Panc1 (cell line): ENCODE results near the gene PPP1R1A. TPM values are rescaled to one million over a fixed set of nuclear protein-coding genes. Genes with fewer than 3 reads are reported as not detected.

ENCODE experiments used
- ATAC-seq: fragments of 200-7000 bp; cut with Tn5 transposase; 2 replicates; pipeline ENCODE4 v1.9.1; 2020; ENCODE audit warnings: mild to moderate bottlenecking, moderate library complexity
- BruUV-seq: library from RNA; stranded (reverse); fragments of 400-500 nt; replicated peaks from 2 replicates; lab custom pipeline; 2021; lab: Mats Ljungman, UMichigan
- CTCF ChIA-PET: fragments of 300-600 bp; sonication (Branson Sonifier 250); formaldehyde crosslinking; loops from one replicate; lab custom pipeline; 2022; ENCODE audit warnings: antibody characterized with exemption; lab: Charles Lee
- POLR2A ChIA-PET: fragments of 300-600 bp; sonication (Branson Sonifier 250); formaldehyde crosslinking; loops from one replicate; lab custom pipeline; 2022; ENCODE audit warnings: antibody characterized with exemption; lab: Charles Lee
- DNase-seq: peaks from one replicate; pipeline ENCODE4 v3.0.0-alpha.2; 2010; ENCODE audit warnings: low read depth, low spot score
- H3K27ac ChIP-seq: 2 replicates; pipeline ENCODE4 v1.5.1; 2011; ENCODE audit warnings: mild to moderate bottlenecking, low read length, inconsistent platforms
- H3K27me3 ChIP-seq: fragments of 200-500 bp; sonication (Bioruptor generic); 2 replicates; pipeline ENCODE4 v1.6.0; 2014; ENCODE audit warnings: low read length, inconsistent platforms; ENCODE audit not compliant: control insufficient read depth, insufficient read depth
- H3K36me3 ChIP-seq: fragments of 200-500 bp; sonication (Bioruptor generic); 2 replicates; pipeline ENCODE4 v1.5.1; 2014; ENCODE audit warnings: inconsistent platforms, mild to moderate bottlenecking, low read length, moderate library complexity; ENCODE audit not compliant: control insufficient read depth, insufficient read depth
- H3K4me1 ChIP-seq: 2 replicates; pipeline ENCODE4 v1.5.1; 2011; ENCODE audit warnings: inconsistent platforms, mild to moderate bottlenecking, low read length, moderate library complexity; ENCODE audit not compliant: control insufficient read depth, insufficient read depth
- H3K4me3 ChIP-seq, 2 experiments: 2 replicates each; pipeline ENCODE4 v1.5.1; 2011 to 2012; ENCODE audit warnings: low read depth in 2 of 2, low read length in 2 of 2, mild to moderate bottlenecking in 2 of 2, inconsistent platforms in 1 of 2, moderate library complexity in 1 of 2
- H3K9me3 ChIP-seq: fragments of 200-500 bp; sonication (Bioruptor generic); 2 replicates; pipeline ENCODE4 v1.5.1; 2014; ENCODE audit warnings: low read depth, mild to moderate bottlenecking, inconsistent platforms, low read length, moderate library complexity; ENCODE audit not compliant: control insufficient read depth, insufficient read depth
- CTCF ChIP-seq: fragments of 450-650 bp; IDR thresholded peaks from 2 replicates; pipeline ENCODE4 v1.5.1; 2017; ENCODE audit warnings: mild to moderate bottlenecking
- POLR2AphosphoS5 ChIP-seq: IDR thresholded peaks from 2 replicates; pipeline ENCODE4 v1.6.1; 2012; ENCODE audit warnings: mild to moderate bottlenecking, low read depth, low read length, moderate library complexity
- REST ChIP-seq, 2 experiments: IDR thresholded peaks; 2 replicates each; pipeline ENCODE4 v1.6.1; 2011 to 2012; ENCODE audit warnings: low read depth in 2 of 2, control low read depth in 1 of 2, low read length in 1 of 2, mild to moderate bottlenecking in 1 of 2, moderate library complexity in 1 of 2; ENCODE audit not compliant: insufficient read depth in 1 of 2
- SIN3A ChIP-seq: IDR thresholded peaks from 2 replicates; pipeline ENCODE4 v1.6.1; 2012; ENCODE audit warnings: low read depth, mild to moderate bottlenecking, low read length, moderate library complexity, borderline replicate concordance; ENCODE audit not compliant: insufficient read depth
- TCF7L2 ChIP-seq: IDR thresholded peaks from 2 replicates; pipeline ENCODE4 v1.6.1; 2011; ENCODE audit warnings: mild to moderate bottlenecking, low read depth, low read length, inconsistent platforms
- in situ Hi-C: cut with HindIII; loops from 2 replicates; pipeline ENCODE4 v1.10.0; 2016; ENCODE audit warnings: low sequenced_read_pairs, low pct_unique_long_range_greater_than_20kb
- intact Hi-C: fragments of 100-400 bp; cut with micrococcal nuclease; formaldehyde crosslinking; loops from one replicate; pipeline ENCODE4 v1.10.0; 2022; ENCODE audit not compliant: unreplicated experiment
- total RNA-seq: library from RNA; stranded (reverse); gene quantifications from one replicate; pipeline ENCODE4 v1.2.1, GENCODE V29; 2021; ENCODE audit not compliant: unreplicated experiment

Gene PPP1R1A
- total RNA-seq, 1 experiment from 2014 or later: 0.23 TPM

- no peaks in the 10 kb centered on the region for H3K4me1 ChIP-seq
- no peak overlapping the region for H3K4me3 ChIP-seq
- intact Hi-C loops: no loop called here
- no peak for DNase-seq
- H3K27me3 ChIP-seq: peaks cover 12% of the 10 kb centered on the region
- BruUV-seq: no TSS peak
- POLR2A ChIA-PET: no interaction called here
- TF ChIP-seq REST (IDR thresholded peaks at IDR 0.05; ENCODE audit: insufficient read depth in 1 of 2, low read depth in 2 of 2, low read length in 1 of 2): no peak
- no peak for TF ChIP-seq CTCF
- TF ChIP-seq TCF7L2: no peak
- no peak for TF ChIP-seq SIN3A
- TF ChIP-seq POLR2AphosphoS5: no peak
- H3K36me3 ChIP-seq: no peaks in the 10 kb centered on the region
- in situ Hi-C loops: no loop called here
- ATAC-seq: no peak
- no peak overlapping the region for H3K27ac ChIP-seq
- H3K9me3 ChIP-seq: no peaks in the 10 kb centered on the region
- CTCF ChIA-PET: no interaction called here
Observed at GRCh38 chr12:54543526-54543925, 44.9 kb downstream of the PPP1R1A start.

GRCh38 chr12:54541751-54542290 lies 46.6 kb downstream of the PPP1R1A start:
- ChIA-PET POLR2A (no interaction called here), CTCF (no interaction called here)
- intact Hi-C loops: no loop called here
- Histone ChIP-seq H3K9me3 (no peaks in the 10 kb centered on the region), H3K36me3 (no peaks in the 10 kb centered on the region), H3K4me3 (no peak overlapping the region), H3K27ac (no peak overlapping the region), H3K4me1 (no peaks in the 10 kb centered on the region), H3K27me3 (peaks cover 6% of the 10 kb centered on the region)
- in situ Hi-C loops: no loop called here
- no peak for ATAC-seq
- BruUV-seq: no TSS peak
- no peak for DNase-seq
- no peak for TF ChIP-seq POLR2AphosphoS5
- TF ChIP-seq CTCF: no peak
- no peak for TF ChIP-seq SIN3A
- TF ChIP-seq REST (IDR thresholded peaks at IDR 0.05; ENCODE audit: insufficient read depth in 1 of 2, low read depth in 2 of 2, low read length in 1 of 2): no peak
- no peak for TF ChIP-seq TCF7L2
